H1 (cell line): ENCODE measurements around the gene NEUROD6. TPM values are rescaled to one million over a fixed set of nuclear protein-coding genes. Genes with fewer than 3 reads are reported as not detected.

Experiments
- CTCF ChIA-PET: fragments of 300-600 bp; sonication (Branson Sonifier 250); formaldehyde crosslinking; loops from one replicate; lab custom pipeline; 2021; ENCODE audit not compliant: partially characterized antibody; lab: Charles Lee
- POLR2A ChIA-PET: fragments of 300-600 bp; sonication (Branson Sonifier 250); formaldehyde crosslinking; loops from one replicate; lab custom pipeline; 2021; ENCODE audit warnings: inconsistent platforms; ENCODE audit not compliant: partially characterized antibody; lab: Charles Lee
- DNase-seq, 2 experiments: peaks; one replicate each; pipeline versions ENCODE4 v3.0.0 to v3.0.0-alpha.2; 2010 to 2022; ENCODE audit warnings: low spot score in 2 of 2, low read depth in 1 of 2, mixed read lengths in 1 of 2
- FAIRE-seq: peaks from 2 replicates; lab custom pipeline; 2011; peaks lifted over from hg19 to GRCh38; lab: Jason Lieb, UNC
- H2AFZ ChIP-seq: 2 replicates; pipeline ENCODE4 v1.8.1; 2012; ENCODE audit warnings: low read length, inconsistent platforms
- H2AK5ac ChIP-seq: 2 replicates; pipeline ENCODE4 v1.6.1; 2013; ENCODE audit warnings: low read depth, low read length
- H2BK120ac ChIP-seq: replicated peaks from 2 replicates; pipeline ENCODE3; 2013; ENCODE audit warnings: low read depth, low read length, inconsistent platforms
- H2BK12ac ChIP-seq: 2 replicates; pipeline ENCODE4 v1.6.1; 2013; ENCODE audit warnings: low read depth, low read length
- H2BK15ac ChIP-seq: 2 replicates; pipeline ENCODE4 v1.6.1; 2013; ENCODE audit warnings: low read length
- H2BK20ac ChIP-seq: 2 replicates; pipeline ENCODE4 v1.6.1; 2013; ENCODE audit warnings: low read length
- H2BK5ac ChIP-seq: 2 replicates; pipeline ENCODE4 v1.6.1; 2013; ENCODE audit warnings: low read depth, low read length
- H3K14ac ChIP-seq: 2 replicates; pipeline ENCODE4 v1.6.1; 2013; ENCODE audit warnings: inconsistent platforms; ENCODE audit not compliant: insufficient read length
- H3K18ac ChIP-seq: 2 replicates; pipeline ENCODE4 v1.6.1; 2013; ENCODE audit warnings: low read length; ENCODE audit errors: extremely low read depth
- H3K23ac ChIP-seq: 2 replicates; pipeline ENCODE4 v1.6.1; 2013; ENCODE audit warnings: inconsistent platforms; ENCODE audit not compliant: insufficient read length
- H3K23me2 ChIP-seq: 2 replicates; pipeline ENCODE4 v1.6.1; 2013; ENCODE audit warnings: low read depth, low read length
- H3K27ac ChIP-seq: 2 replicates; pipeline ENCODE4 v1.6.1; 2011; ENCODE audit warnings: low read depth, low read length, inconsistent platforms
- H3K27me3 ChIP-seq, 4 experiments: replicated peaks in 1 of 4; 1 replicate in 1 of 4; 2 replicates in 3 of 4; pipeline versions ENCODE4 v1.6.1 to v1.8.1; 2011 to 2013; ENCODE audit warnings: low read length in 3 of 4, mild to moderate bottlenecking in 3 of 4, inconsistent platforms in 2 of 4, mixed read lengths in 2 of 4, moderate library complexity in 1 of 4; ENCODE audit not compliant: control insufficient read depth in 3 of 4, insufficient read depth in 3 of 4; ENCODE audit errors: extremely low read depth in 1 of 4
- H3K36me3 ChIP-seq, 4 experiments: 2 replicates each; pipeline versions ENCODE4 v1.6.1 to v1.8.1; 2011 to 2013; ENCODE audit warnings: mild to moderate bottlenecking in 4 of 4, low read length in 3 of 4, moderate library complexity in 2 of 4, control low read depth in 1 of 4, inconsistent platforms in 1 of 4; ENCODE audit not compliant: insufficient read depth in 4 of 4, control insufficient read depth in 2 of 4
- H3K4ac ChIP-seq: replicated peaks from 2 replicates; pipeline ENCODE3; 2013; ENCODE audit warnings: low read length, low read depth, mixed read lengths, inconsistent platforms; ENCODE audit not compliant: insufficient read length
- H3K4me1 ChIP-seq, 4 experiments: replicated peaks in 1 of 4; 1 replicate in 1 of 4; 2 replicates in 3 of 4; pipeline versions ENCODE4 v1.6.1 to v1.8.1; 2011 to 2013; ENCODE audit warnings: low read length in 3 of 4, inconsistent platforms in 2 of 4, mixed read lengths in 1 of 4; ENCODE audit not compliant: insufficient read depth in 4 of 4, control insufficient read depth in 3 of 4
- H3K4me2 ChIP-seq, 2 experiments: 2 replicates each; pipeline versions ENCODE4 v1.6.1 to v1.8.1; 2011 to 2013; ENCODE audit warnings: low read depth in 2 of 2, low read length in 2 of 2, control low read depth in 1 of 2, inconsistent platforms in 1 of 2, mild to moderate bottlenecking in 1 of 2; ENCODE audit not compliant: insufficient read depth in 1 of 2
- H3K4me3 ChIP-seq, 4 experiments: fragments of 200-600, 300-600 bp in 1 of 4; sonication (generic), shearing (Covaris generic), sonication (Bioruptor Twin) in 1 of 4; 2 replicates each; pipeline versions ENCODE4 v1.5.1 to v1.8.1; 2011 to 2016; ENCODE audit warnings: low read length in 4 of 4, low read depth in 3 of 4, control low read depth in 2 of 4, inconsistent platforms in 2 of 4, mild to moderate bottlenecking in 2 of 4, mixed read lengths in 1 of 4, moderate library complexity in 1 of 4; ENCODE audit not compliant: insufficient read depth in 2 of 4; ENCODE audit errors: extremely low read depth in 1 of 4
- H3K56ac ChIP-seq: replicated peaks from 2 replicates; pipeline ENCODE3; 2013; ENCODE audit warnings: low read depth, mild to moderate bottlenecking, mixed read lengths, low read length, inconsistent platforms; ENCODE audit not compliant: insufficient read length
- H3K79me1 ChIP-seq: 2 replicates; pipeline ENCODE4 v1.6.1; 2013; ENCODE audit warnings: low read depth, low read length, control low read depth
- H3K79me2 ChIP-seq, 2 experiments: 2 replicates each; pipeline versions ENCODE4 v1.6.1 to v1.8.1; 2012 to 2013; ENCODE audit warnings: low read length in 2 of 2, mild to moderate bottlenecking in 2 of 2, inconsistent platforms in 1 of 2; ENCODE audit not compliant: insufficient read depth in 2 of 2, control insufficient read depth in 1 of 2
- H3K9ac ChIP-seq, 4 experiments: replicated peaks in 1 of 4; 1 replicate in 1 of 4; 2 replicates in 3 of 4; pipeline versions ENCODE4 v1.6.1 to v1.8.1; 2011 to 2013; ENCODE audit warnings: low read depth in 3 of 4, low read length in 3 of 4, control low read depth in 2 of 4, mild to moderate bottlenecking in 2 of 4, moderate library complexity in 2 of 4, inconsistent platforms in 1 of 4; ENCODE audit errors: extremely low read depth in 1 of 4
- H3K9me3 ChIP-seq, 2 experiments: 2 replicates each; pipeline versions ENCODE4 v1.6.1 to v1.8.1; 2012 to 2013; ENCODE audit warnings: mild to moderate bottlenecking in 2 of 2, moderate library complexity in 2 of 2, control low read depth in 1 of 2, inconsistent platforms in 1 of 2, low read depth in 1 of 2, low read length in 1 of 2, mixed read lengths in 1 of 2; ENCODE audit not compliant: insufficient read depth in 2 of 2
- H4K20me1 ChIP-seq, 2 experiments: replicated peaks in 1 of 2; 2 replicates each; pipeline versions ENCODE3 to v1.8.1; 2011 to 2013; ENCODE audit warnings: inconsistent platforms in 2 of 2, low read length in 2 of 2, mild to moderate bottlenecking in 1 of 2; ENCODE audit not compliant: insufficient read depth in 2 of 2, control insufficient read depth in 1 of 2
- H4K5ac ChIP-seq: 2 replicates; pipeline ENCODE4 v1.6.1; 2013; ENCODE audit warnings: low read length, low read depth, mixed read lengths, inconsistent platforms; ENCODE audit not compliant: insufficient read length
- H4K8ac ChIP-seq: 2 replicates; pipeline ENCODE4 v1.8.0; 2013; ENCODE audit warnings: mild to moderate bottlenecking, moderate library complexity, low read length, inconsistent platforms; ENCODE audit not compliant: insufficient read depth; ENCODE audit errors: extremely low read depth
- H4K91ac ChIP-seq: replicated peaks from 2 replicates; pipeline ENCODE3; 2013; ENCODE audit warnings: low read length, mixed read lengths, inconsistent platforms; ENCODE audit not compliant: insufficient read length
- CBX5 ChIP-seq: fragments of 300-800, 300-1000 bp; sonication (generic); IDR thresholded peaks from 2 replicates; pipeline ENCODE4 v1.7.1; 2016; ENCODE audit warnings: antibody characterized with exemption, low read length, low read depth
- CREB1 ChIP-seq: IDR thresholded peaks from 2 replicates; pipeline ENCODE4 v1.6.1; 2012; ENCODE audit warnings: inconsistent platforms
- GABPA ChIP-seq: IDR thresholded peaks from 2 replicates; pipeline ENCODE4 v1.6.1; 2011; ENCODE audit warnings: mild to moderate bottlenecking, low read length, moderate library complexity, borderline replicate concordance; ENCODE audit not compliant: insufficient read depth
- HDAC2 ChIP-seq, 2 experiments: fragments of 300-600 bp in 1 of 2; sonication (generic) in 1 of 2; IDR thresholded peaks; 2 replicates each; pipeline ENCODE4 v1.6.1; 2011 to 2012; ENCODE audit warnings: low read depth in 2 of 2, low read length in 2 of 2, mild to moderate bottlenecking in 2 of 2, moderate library complexity in 2 of 2, borderline replicate concordance in 1 of 2, inconsistent platforms in 1 of 2
- POLR2A ChIP-seq, 2 experiments: IDR thresholded peaks; 1 replicate in 1 of 2; 2 replicates in 1 of 2; pipeline ENCODE4 v1.6.1; 2011; ENCODE audit warnings: low read depth in 2 of 2, low read length in 2 of 2, mild to moderate bottlenecking in 2 of 2; ENCODE audit errors: control extremely low read depth in 1 of 2
- SIX5 ChIP-seq: IDR thresholded peaks from 2 replicates; pipeline ENCODE4 v1.6.1; 2011; ENCODE audit warnings: mild to moderate bottlenecking, low read depth, low read length
- SP4 ChIP-seq: IDR thresholded peaks from 2 replicates; pipeline ENCODE4 v1.6.1; 2012; ENCODE audit warnings: low read length, inconsistent platforms
- TAF7 ChIP-seq: optimal IDR thresholded peaks from 2 replicates; pipeline ENCODE3; 2011; ENCODE audit warnings: low read depth, mild to moderate bottlenecking, inconsistent platforms, low read length, moderate library complexity, borderline replicate concordance
- USF2 ChIP-seq: IDR thresholded peaks from 2 replicates; pipeline ENCODE4 v1.6.1; 2011; ENCODE audit warnings: low read length, improper control_type of control experiment
- YY1 ChIP-seq: IDR thresholded peaks from 2 replicates; pipeline ENCODE4 v1.6.1; 2011; ENCODE audit warnings: low read depth, mild to moderate bottlenecking, low read length
- WGBS, 2 experiments: shearing (Covaris generic) in 1 of 2; methylation state at CpG; one replicate each; pipeline versions ENCODE4 v1.1.6 to v1.1.7; 2013 to 2015; ENCODE audit warnings: low lambda C conversion rate in 2 of 2, mixed read lengths in 2 of 2, inconsistent platforms in 1 of 2, low coverage in 1 of 2, missing lambda C conversion rate in 1 of 2; ENCODE audit not compliant: insufficient replicate concordance in 2 of 2, insufficient coverage in 1 of 2, insufficient read length in 1 of 2; ENCODE audit errors: extremely low coverage in 1 of 2, missing lambda C conversion rate in 1 of 2; 5-methylcytosine and 5-hydroxymethylcytosine counted together
- polyA plus RNA-seq, 7 experiments: library from polyadenylated mRNA; depleted of rRNA in 3 of 7; stranded (reverse) in 5 of 7; unstranded in 2 of 7; fragments of >200 nt in 5 of 7; fragments of 200-250 nt in 2 of 7; gene quantifications; 1 replicate in 5 of 7; 2 replicates in 1 of 7; 4 replicates in 1 of 7; pipeline versions ENCODE4 v1.2.1 to v1.2.3, GENCODE V29; 2011 to 2013; ENCODE audit warnings: missing spikeins in 2 of 7, mixed read lengths in 2 of 7
- total RNA-seq: library from RNA; stranded (reverse); fragmentation: NEBNext Ultra II Directional; extraction: Animal tissue kit (Norgen Biotek cat#: 25700); gene quantifications from 2 replicates; pipeline ENCODE4 v1.2.1, GENCODE V29; 2021
- TF ChIP-seq, protein P1 (sequence below): IDR thresholded peaks from 2 replicates; pipeline ENCODE4 v1.6.1; 2012; ENCODE audit warnings: inconsistent platforms
- TF ChIP-seq, protein P2 (sequence below): IDR thresholded peaks from 2 replicates; pipeline ENCODE4 v1.6.1; 2011; ENCODE audit warnings: low read depth, mild to moderate bottlenecking, low read length; ENCODE audit not compliant: insufficient read depth

The NEUROD6 gene
- total and polyA plus RNA-seq, 2 of the 8 experiments (the other 6 are each of a cell fraction or from before 2014, with no cell fraction given) = not detected

DNA sequence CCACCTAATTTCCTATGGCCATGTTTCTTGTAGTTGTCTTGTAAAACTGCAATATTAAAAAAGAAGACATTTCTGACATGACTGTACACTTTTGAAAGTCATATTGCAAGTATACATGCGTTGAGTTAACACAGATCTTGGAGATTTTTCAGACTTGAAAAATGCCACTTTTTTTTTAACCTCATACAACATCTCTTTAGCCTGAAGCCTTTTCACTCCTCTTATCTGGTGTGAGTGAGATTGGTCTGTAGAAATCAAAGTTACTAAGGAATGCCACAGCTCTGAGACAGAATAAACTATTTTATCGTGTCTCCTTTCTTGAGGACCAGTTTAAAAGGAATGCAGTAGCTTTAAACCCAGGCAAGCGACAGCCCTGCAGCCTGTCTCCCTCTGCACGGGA, 43.9 kb upstream of the NEUROD6 start:
- Histone ChIP-seq H3K14ac (no peak overlapping the region), H3K4me2 (no peak overlapping the region), H2BK120ac (no peak overlapping the region), H4K91ac (no peak overlapping the region), H3K9me3 (0 out of 4 replicates have a peak, but pooled peaks cover 0 to 4% of the 10 kb centered on the region in 2 experiments), H2BK12ac (no peak overlapping the region), H2BK20ac (no peak overlapping the region), H3K9ac (no peak overlapping the region), H4K5ac (no peak overlapping the region), H4K20me1 (no peaks in the 10 kb centered on the region), H4K8ac (no peak overlapping the region), H2BK15ac (no peak overlapping the region), H3K18ac (no peak overlapping the region), H3K4me3 (no peak overlapping the region), H2AK5ac (no peak overlapping the region), H2BK5ac (no peak overlapping the region), H3K23ac (no peak overlapping the region), H3K27me3 (no peaks in the 10 kb centered on the region), H3K4me1 (no peaks in the 10 kb centered on the region), H3K36me3 (no peaks in the 10 kb centered on the region), H3K4ac (no peak overlapping the region), H3K23me2 (no peaks in the 10 kb centered on the region), H3K56ac (no peak overlapping the region), H2AFZ (no peak overlapping the region), H3K79me2 (no peaks in the 10 kb centered on the region), H3K79me1 (no peaks in the 10 kb centered on the region), H3K27ac (no peak overlapping the region)
- FAIRE-seq = no peak
- ChIA-PET POLR2A (no interaction called here), CTCF (interaction anchor here (3.1 kb wide), 1 partner anchor 11 kb away, joined by 13 read pairs; no protein-coding TSS in a partner anchor)
- DNase-seq = no peak
- WGBS, 2 experiments = 97% methylated on average over 4 of the region's 4 CpGs; no CpG with 5 or more reads in 1 of the 2 experiments
- no peak for TF ChIP-seq USF2
- no peak for TF ChIP-seq CREB1
- no peak for TF ChIP-seq POLR2A (IDR thresholded peaks at IDR 0.05; ENCODE audit: control extremely low read depth in 1 of 2, low read depth in 2 of 2, low read length in 2 of 2)
- no peak for TF ChIP-seq YY1
- TF ChIP-seq, protein P1, sequence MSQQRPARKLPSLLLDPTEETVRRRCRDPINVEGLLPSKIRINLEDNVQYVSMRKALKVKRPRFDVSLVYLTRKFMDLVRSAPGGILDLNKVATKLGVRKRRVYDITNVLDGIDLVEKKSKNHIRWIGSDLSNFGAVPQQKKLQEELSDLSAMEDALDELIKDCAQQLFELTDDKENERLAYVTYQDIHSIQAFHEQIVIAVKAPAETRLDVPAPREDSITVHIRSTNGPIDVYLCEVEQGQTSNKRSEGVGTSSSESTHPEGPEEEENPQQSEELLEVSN = no peak
- no peak for TF ChIP-seq HDAC2 (IDR thresholded peaks at IDR 0.05; ENCODE audit: borderline replicate concordance in 1 of 2, low read depth in 2 of 2, low read length in 2 of 2)
- TF ChIP-seq GABPA = no peak
- TF ChIP-seq, protein P2, sequence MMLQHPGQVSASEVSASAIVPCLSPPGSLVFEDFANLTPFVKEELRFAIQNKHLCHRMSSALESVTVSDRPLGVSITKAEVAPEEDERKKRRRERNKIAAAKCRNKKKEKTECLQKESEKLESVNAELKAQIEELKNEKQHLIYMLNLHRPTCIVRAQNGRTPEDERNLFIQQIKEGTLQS = no peak
- no peak for TF ChIP-seq SIX5
- TF ChIP-seq SP4 = no peak
- no peak for TF ChIP-seq TAF7
- no peak for TF ChIP-seq CBX5
